C4-2B (cell line): ENCODE results near the gene CYP1A1.

Experiments used
- CTCF ChIP-seq: fragments of 450-650 bp; conservative IDR thresholded peaks from 2 replicates; pipeline ENCODE4 v1.5.1; 2017; ENCODE audit warnings: mild to moderate bottlenecking
- ZFX ChIP-seq: fragments of 450-650 bp; IDR thresholded peaks from 2 replicates; pipeline ENCODE4 v1.6.1; 2017

GRCh38 chr15:74695597-74696397 lies 29.5 kb downstream of the CYP1A1 start, which contains the start of gene EDC3:
- TF ChIP-seq CTCF (no peak), ZFX (peak; percentile 77)
